Measurements from ENCODE around the gene STX7. TPM values are rescaled to one million over a fixed set of nuclear protein-coding genes. Genes with fewer than 3 reads are reported as not detected.

STX7 gene
- total RNA-seq, 2 donors from 2014 or later = 36.6 to 41.7 TPM

DNA sequence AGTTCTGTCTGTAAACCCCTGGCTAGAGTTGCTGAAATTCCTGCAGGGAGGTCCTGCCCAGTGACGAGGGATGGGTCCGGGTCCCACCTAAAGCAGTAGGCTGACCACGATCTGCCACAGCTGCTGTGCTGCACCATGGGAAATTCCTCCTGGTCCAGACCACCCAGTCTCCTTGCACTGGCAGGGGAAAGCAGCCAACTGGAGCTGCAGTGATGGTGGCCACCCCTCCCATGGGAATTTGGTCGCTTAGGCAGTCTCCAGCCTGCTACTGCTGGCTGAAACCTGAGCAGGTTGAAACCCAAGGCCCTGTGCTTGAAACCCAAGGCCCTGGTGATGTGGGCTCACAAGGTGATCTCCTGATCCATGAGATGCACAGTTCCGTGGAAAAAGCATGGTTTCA is 87.7 kb downstream of the STX7 start:
- Mint-ChIP-seq H3K27me3 (ENCODE audit: insufficient read depth) (no peaks in the 10 kb centered on the region), H3K4me1 (no peaks in the 10 kb centered on the region), H3K4me3 (no peak overlapping the region), H3K36me3 (ENCODE audit: low read depth) (no peaks in the 10 kb centered on the region), H3K27ac (no peak overlapping the region), H3K9me3 (peaks cover 15% of the 10 kb centered on the region)
- H3K4me3 ChIP-seq (ENCODE audit: low read length) = no peak overlapping the region
- H3K4me1 ChIP-seq (ENCODE audit: control insufficient read depth, insufficient read depth, low read length) = no peaks in the 10 kb centered on the region
- H3K27ac ChIP-seq (ENCODE audit: low read depth, low read length) = no peak overlapping the region
- H3K27me3 ChIP-seq (ENCODE audit: control insufficient read depth, insufficient read depth, low read length, poor library complexity, severe bottlenecking) = no peaks in the 10 kb centered on the region
- H3K9me3 ChIP-seq (ENCODE audit: control insufficient read depth, low read length) = no peaks in the 10 kb centered on the region
- no peak for TF ChIP-seq CTCF (conservative IDR thresholded peaks at IDR 0.05)
- no peak overlapping the region for H3K9ac ChIP-seq (ENCODE audit: extremely low read depth, low read length, poor library complexity, severe bottlenecking)
- no peak for DNase-seq
- 81% methylated on average over 4 to 5 of the region's 5 CpGs for WGBS, 2 experiments (ENCODE audit: insufficient coverage in 1 of 2, insufficient read length in 1 of 2)
- H3K36me3 ChIP-seq (ENCODE audit: control insufficient read depth, insufficient read depth, low read length) = no peaks in the 10 kb centered on the region

DNA sequence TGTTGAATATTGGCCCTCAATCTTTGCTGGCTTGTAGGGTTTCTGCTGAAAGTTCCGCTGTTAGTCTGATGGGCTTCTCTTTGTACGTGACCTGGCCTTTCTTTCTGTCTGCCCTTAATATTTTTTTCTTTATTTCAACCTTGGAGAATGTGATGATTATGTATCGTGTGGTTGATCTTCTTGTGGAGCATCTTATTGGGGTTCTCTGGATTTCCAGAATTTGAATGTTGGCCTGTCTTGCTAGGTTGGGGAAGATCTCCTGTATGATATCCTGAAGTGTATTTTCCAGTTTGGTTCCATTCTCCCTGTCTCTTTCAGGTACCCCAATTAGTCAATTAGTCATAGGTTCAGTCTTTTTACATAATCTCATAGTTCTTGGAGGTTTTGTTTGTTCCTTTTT is 89.1 kb downstream of the STX7 start:
- Histone ChIP-seq H3K4me1 (ENCODE audit: control insufficient read depth, insufficient read depth, low read length) (no peaks in the 10 kb centered on the region), H3K27me3 (ENCODE audit: control insufficient read depth, insufficient read depth, low read length, poor library complexity, severe bottlenecking) (no peaks in the 10 kb centered on the region), H3K9ac (ENCODE audit: extremely low read depth, low read length, poor library complexity, severe bottlenecking) (no peak overlapping the region), H3K4me3 (ENCODE audit: low read length) (no peak overlapping the region), H3K9me3 (ENCODE audit: control insufficient read depth, low read length) (no peaks in the 10 kb centered on the region), H3K27ac (ENCODE audit: low read depth, low read length) (no peak overlapping the region), H3K36me3 (ENCODE audit: control insufficient read depth, insufficient read depth, low read length) (no peaks in the 10 kb centered on the region)
- Mint-ChIP-seq H3K9me3 (peaks cover 23% of the 10 kb centered on the region), H3K4me1 (no peaks in the 10 kb centered on the region), H3K27ac (no peak overlapping the region), H3K27me3 (ENCODE audit: insufficient read depth) (no peaks in the 10 kb centered on the region), H3K36me3 (ENCODE audit: low read depth) (no peaks in the 10 kb centered on the region), H3K4me3 (no peak overlapping the region)
- WGBS, 2 experiments (ENCODE audit: insufficient coverage in 1 of 2, insufficient read length in 1 of 2) = 92 to 100% methylated on average over 2 to 3 of the region's 3 CpGs
- no peak for DNase-seq
- no peak for TF ChIP-seq CTCF (conservative IDR thresholded peaks at IDR 0.05)

GRCh38 chr6:132418235-132418965 is 94.5 kb downstream of the STX7 start:
- no peak for DNase-seq
- Histone ChIP-seq H3K4me3 (ENCODE audit: low read length) (no peak overlapping the region), H3K9me3 (ENCODE audit: control insufficient read depth, low read length) (peaks cover 4% of the 10 kb centered on the region), H3K9ac (ENCODE audit: extremely low read depth, low read length, poor library complexity, severe bottlenecking) (no peak overlapping the region), H3K4me1 (ENCODE audit: control insufficient read depth, insufficient read depth, low read length) (no peaks in the 10 kb centered on the region), H3K36me3 (ENCODE audit: control insufficient read depth, insufficient read depth, low read length) (no peaks in the 10 kb centered on the region), H3K27me3 (ENCODE audit: control insufficient read depth, insufficient read depth, low read length, poor library complexity, severe bottlenecking) (no peaks in the 10 kb centered on the region), H3K27ac (ENCODE audit: low read depth, low read length) (no peak overlapping the region)
- WGBS, 2 experiments (ENCODE audit: insufficient coverage in 1 of 2, insufficient read length in 1 of 2) = 94 to 100% methylated on average over 2 to 5 of the region's 6 CpGs
- H3K36me3 Mint-ChIP-seq (ENCODE audit: low read depth) = no peaks in the 10 kb centered on the region
- no peak overlapping the region for H3K4me3 Mint-ChIP-seq
- H3K9me3 Mint-ChIP-seq = peaks cover 35% of the 10 kb centered on the region
- no peaks in the 10 kb centered on the region for H3K4me1 Mint-ChIP-seq
- peaks cover 2% of the 10 kb centered on the region for H3K27me3 Mint-ChIP-seq (ENCODE audit: insufficient read depth)
- H3K27ac Mint-ChIP-seq = no peak overlapping the region
- TF ChIP-seq CTCF (conservative IDR thresholded peaks at IDR 0.05) = no peak
